GM23338 (cell line): ENCODE measurements around the gene RFXANK. TPM values are rescaled to one million over a fixed set of nuclear protein-coding genes. Genes with fewer than 3 reads are reported as not detected.

Experiments used
- ATAC-seq: fragments of 200-7000 bp; cut with Tn5 transposase; 3 replicates; pipeline ENCODE4 v1.9.1; 2020
- DNase-seq: peaks from one replicate; pipeline ENCODE4 v3.0.0-alpha.2; 2015; ENCODE audit warnings: low spot score
- H2AFZ ChIP-seq: fragments of 200-600 bp; sonication (generic); 2 replicates; pipeline ENCODE4 v1.8.0; 2016; ENCODE audit warnings: antibody characterized with exemption, mild to moderate bottlenecking, moderate library complexity
- H3F3A ChIP-seq: fragments of 200-600 bp; sonication (generic); replicated peaks from 2 replicates; pipeline ENCODE4 v1.8.0; 2017; ENCODE audit warnings: antibody characterized with exemption, mixed run types, low read depth
- H3K27ac ChIP-seq: fragments of 200-600 bp; sonication (generic); 2 replicates; pipeline ENCODE4 v1.6.1; 2016; ENCODE audit warnings: low read depth
- H3K27me3 ChIP-seq: fragments of 200-600 bp; sonication (generic); 2 replicates; pipeline ENCODE4 v1.8.0; 2016; ENCODE audit warnings: mild to moderate bottlenecking, mixed run types, moderate library complexity; ENCODE audit not compliant: insufficient read depth
- H3K36me3 ChIP-seq: fragments of 200-600 bp; sonication (generic); 2 replicates; pipeline ENCODE4 v1.8.0; 2016; ENCODE audit warnings: mild to moderate bottlenecking; ENCODE audit not compliant: insufficient read depth
- H3K4me1 ChIP-seq: fragments of 200-600 bp; sonication (generic); 2 replicates; pipeline ENCODE4 v1.8.0; 2016; ENCODE audit warnings: mild to moderate bottlenecking, moderate library complexity; ENCODE audit not compliant: insufficient read depth
- H3K4me2 ChIP-seq: fragments of 200-600 bp; sonication (generic); 2 replicates; pipeline ENCODE4 v1.7.1; 2017; ENCODE audit warnings: mixed run types
- H3K4me3 ChIP-seq: fragments of 200-600 bp; sonication (generic); 2 replicates; pipeline ENCODE4 v1.6.1; 2016; ENCODE audit warnings: mixed run types
- H3K79me2 ChIP-seq: fragments of 200-600 bp; sonication (generic); replicated peaks from 2 replicates; pipeline ENCODE4 v1.8.0; 2017; ENCODE audit warnings: mild to moderate bottlenecking; ENCODE audit not compliant: insufficient read depth
- H3K9me2 ChIP-seq: fragments of 200-600 bp; sonication (generic); 2 replicates; pipeline ENCODE4 v1.8.0; 2017; ENCODE audit not compliant: insufficient read depth
- H4K20me1 ChIP-seq: fragments of 200-600 bp; sonication (generic); replicated peaks from 2 replicates; pipeline ENCODE4 v1.8.0; 2017; ENCODE audit warnings: mild to moderate bottlenecking; ENCODE audit not compliant: insufficient read depth
- H3K27ac Mint-ChIP-seq: 2 replicates; pipeline ENCODE4 v1.8.0; 2020; ENCODE audit warnings: inconsistent platforms, mild to moderate bottlenecking, moderate library complexity, mixed read lengths
- H3K27me3 Mint-ChIP-seq: 3 replicates; pipeline ENCODE4 v1.8.0; 2022; ENCODE audit warnings: low read depth, mild to moderate bottlenecking, moderate library complexity, mixed read lengths, inconsistent platforms; ENCODE audit not compliant: insufficient read depth, poor library complexity
- H3K36me3 Mint-ChIP-seq: 3 replicates; pipeline ENCODE4 v1.8.0; 2021; ENCODE audit warnings: low read depth, mild to moderate bottlenecking, inconsistent platforms, moderate library complexity, mixed read lengths
- H3K4me1 Mint-ChIP-seq: 3 replicates; pipeline ENCODE4 v1.8.0; 2020; ENCODE audit warnings: mild to moderate bottlenecking, inconsistent platforms, mixed read lengths
- H3K4me3 Mint-ChIP-seq: 3 replicates; pipeline ENCODE4 v1.8.0; 2021; ENCODE audit warnings: moderate library complexity, mild to moderate bottlenecking, inconsistent platforms, mixed read lengths
- H3K9me3 Mint-ChIP-seq: 3 replicates; pipeline ENCODE4 v1.8.0; 2020; ENCODE audit warnings: moderate library complexity, mild to moderate bottlenecking, inconsistent platforms, mixed read lengths
- JUNB ChIP-seq: IDR thresholded peaks from one replicate; pipeline ENCODE4 v1.6.1; 2016; ENCODE audit warnings: antibody characterized with exemption; ENCODE audit not compliant: unreplicated experiment
- ZNF331 ChIP-seq: fragments of 250-450 bp; sonication (Bioruptor Pico); IDR thresholded peaks from 2 replicates; pipeline ENCODE4 v1.5.0; 2020; ENCODE audit warnings: low read depth, mild to moderate bottlenecking, moderate library complexity
- ZNF462 ChIP-seq: fragments of 250-450 bp; sonication (Bioruptor Pico); IDR thresholded peaks from 2 replicates; pipeline ENCODE4 v1.5.0; 2020; ENCODE audit warnings: mild to moderate bottlenecking, moderate library complexity
- polyA plus RNA-seq: library from polyadenylated mRNA; unstranded; fragments of >200 nt; fragmentation: Nextera tagmentation; extraction: Ambion mirVana; gene quantifications from 2 replicates; pipeline ENCODE4 v1.2.1, GENCODE V29; 2016
- total RNA-seq: library from RNA; depleted of rRNA; stranded (reverse); fragments of >200 nt; shearing (Covaris generic); gene quantifications from 2 replicates; pipeline ENCODE4 v1.2.3, GENCODE V29; 2014
- TF ChIP-seq, protein P1 (sequence below): IDR thresholded peaks from one replicate; pipeline ENCODE4 v1.6.1; 2018; ENCODE audit warnings: antibody characterized with exemption; ENCODE audit not compliant: unreplicated experiment

RFXANK gene
- total and polyA plus RNA-seq, 2 experiments from 2014 or later, result 54.3 to 124 TPM

DNA sequence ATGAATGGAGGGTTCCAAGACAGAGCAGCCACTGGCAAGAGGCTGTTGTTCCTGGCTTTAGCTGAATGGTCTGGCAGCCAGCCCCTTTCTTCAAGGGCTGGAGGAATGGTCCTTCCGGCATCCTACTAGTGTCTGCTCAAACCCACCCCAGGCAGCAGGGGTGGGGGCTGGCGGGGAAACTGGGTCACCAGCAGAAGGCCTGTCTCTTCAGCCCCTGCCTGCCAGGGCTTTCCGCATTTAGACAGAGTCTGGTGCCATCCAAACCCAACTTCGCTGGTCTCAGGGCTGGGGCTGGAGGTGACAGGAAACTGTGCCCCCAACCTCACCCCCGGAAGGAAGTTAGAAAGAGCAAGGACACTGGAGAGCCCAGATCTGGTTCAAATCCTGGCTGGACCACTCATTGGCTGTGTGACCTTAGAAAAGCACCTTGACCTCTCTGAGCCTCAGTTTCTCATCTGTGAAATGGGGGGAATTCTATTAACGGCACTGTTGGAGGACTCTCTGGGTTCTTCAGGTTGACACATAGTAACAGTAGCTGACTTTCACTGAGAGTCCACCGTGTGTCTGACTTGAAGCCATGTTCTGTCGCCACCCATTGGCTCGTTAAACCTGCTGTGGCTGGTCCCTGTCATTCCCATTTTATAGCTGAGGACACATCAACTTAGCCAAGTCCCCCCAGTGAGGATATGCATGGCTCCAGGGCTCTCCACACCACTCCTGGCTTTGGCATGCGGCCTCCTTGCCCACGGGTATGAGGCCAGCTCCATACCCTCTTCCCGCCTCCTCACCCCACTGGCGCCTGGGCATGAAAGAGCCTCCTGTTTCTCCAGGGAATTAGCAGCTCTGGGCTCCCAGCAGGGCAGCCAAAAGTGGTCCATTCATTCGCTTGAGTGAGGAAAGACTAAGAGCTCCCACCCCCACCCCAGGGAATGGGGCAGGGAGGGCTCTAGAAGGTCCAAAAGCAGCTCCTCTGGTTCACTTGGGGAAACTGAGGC, 13.7 kb downstream of the RFXANK start:
- Histone ChIP-seq H2AFZ (no peak overlapping the region), H3K4me2 (no peak overlapping the region), H3K27ac (no peak overlapping the region), H3K9me2 (no peaks in the 10 kb centered on the region), H4K20me1 (no peaks in the 10 kb centered on the region; the same call in 1 of the 2 replicates), H3K27me3 (peaks cover 59% of the 10 kb centered on the region), H3F3A (0 out of 2 replicates have a peak, but pooled peaks cover 9% of the 10 kb centered on the region), H3K36me3 (no peaks in the 10 kb centered on the region), H3K79me2 (no peaks in the 10 kb centered on the region), H3K4me1 (0 out of 2 replicates have a peak, but pooled peaks cover 6% of the 10 kb centered on the region), H3K4me3 (no peak overlapping the region)
- peaks cover 11% of the 10 kb centered on the region; the same call in 2 of the 3 replicates for H3K4me1 Mint-ChIP-seq
- peaks cover 4% of the 10 kb centered on the region; the same call in 2 of the 3 replicates for H3K9me3 Mint-ChIP-seq
- TF ChIP-seq, protein P1, sequence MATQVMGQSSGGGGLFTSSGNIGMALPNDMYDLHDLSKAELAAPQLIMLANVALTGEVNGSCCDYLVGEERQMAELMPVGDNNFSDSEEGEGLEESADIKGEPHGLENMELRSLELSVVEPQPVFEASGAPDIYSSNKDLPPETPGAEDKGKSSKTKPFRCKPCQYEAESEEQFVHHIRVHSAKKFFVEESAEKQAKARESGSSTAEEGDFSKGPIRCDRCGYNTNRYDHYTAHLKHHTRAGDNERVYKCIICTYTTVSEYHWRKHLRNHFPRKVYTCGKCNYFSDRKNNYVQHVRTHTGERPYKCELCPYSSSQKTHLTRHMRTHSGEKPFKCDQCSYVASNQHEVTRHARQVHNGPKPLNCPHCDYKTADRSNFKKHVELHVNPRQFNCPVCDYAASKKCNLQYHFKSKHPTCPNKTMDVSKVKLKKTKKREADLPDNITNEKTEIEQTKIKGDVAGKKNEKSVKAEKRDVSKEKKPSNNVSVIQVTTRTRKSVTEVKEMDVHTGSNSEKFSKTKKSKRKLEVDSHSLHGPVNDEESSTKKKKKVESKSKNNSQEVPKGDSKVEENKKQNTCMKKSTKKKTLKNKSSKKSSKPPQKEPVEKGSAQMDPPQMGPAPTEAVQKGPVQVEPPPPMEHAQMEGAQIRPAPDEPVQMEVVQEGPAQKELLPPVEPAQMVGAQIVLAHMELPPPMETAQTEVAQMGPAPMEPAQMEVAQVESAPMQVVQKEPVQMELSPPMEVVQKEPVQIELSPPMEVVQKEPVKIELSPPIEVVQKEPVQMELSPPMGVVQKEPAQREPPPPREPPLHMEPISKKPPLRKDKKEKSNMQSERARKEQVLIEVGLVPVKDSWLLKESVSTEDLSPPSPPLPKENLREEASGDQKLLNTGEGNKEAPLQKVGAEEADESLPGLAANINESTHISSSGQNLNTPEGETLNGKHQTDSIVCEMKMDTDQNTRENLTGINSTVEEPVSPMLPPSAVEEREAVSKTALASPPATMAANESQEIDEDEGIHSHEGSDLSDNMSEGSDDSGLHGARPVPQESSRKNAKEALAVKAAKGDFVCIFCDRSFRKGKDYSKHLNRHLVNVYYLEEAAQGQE, result no peak
- no peak for TF ChIP-seq ZNF462 (CRISPR knock-in tag)
- no peak for TF ChIP-seq JUNB
- no peak for TF ChIP-seq ZNF331
- no peak overlapping the region for H3K4me3 Mint-ChIP-seq
- DNase-seq (no peak), ATAC-seq (no peak)
- peaks cover 70% of the 10 kb centered on the region for H3K27me3 Mint-ChIP-seq
- H3K36me3 Mint-ChIP-seq, result peaks cover 17% of the 10 kb centered on the region; the same call in 2 of the 3 replicates
- H3K27ac Mint-ChIP-seq, result no peak overlapping the region
